AG09319 (cell line): ENCODE data around the gene RHOB.
A peak's percentile ranks its signal among the peaks of the same experiment; 100 is the strongest.

Source experiments
- DNase-seq: peaks from one replicate; pipeline ENCODE4 v3.0.0-alpha.2; 2010; ENCODE audit warnings: low read depth; ENCODE audit errors: extremely low read depth
- TF ChIP-seq, protein P1 (sequence below): IDR thresholded peaks from 2 replicates; pipeline ENCODE4 v1.5.1; 2011; ENCODE audit warnings: low read depth, mild to moderate bottlenecking, inconsistent platforms, low read length, moderate library complexity

Gene RHOB

DNA sequence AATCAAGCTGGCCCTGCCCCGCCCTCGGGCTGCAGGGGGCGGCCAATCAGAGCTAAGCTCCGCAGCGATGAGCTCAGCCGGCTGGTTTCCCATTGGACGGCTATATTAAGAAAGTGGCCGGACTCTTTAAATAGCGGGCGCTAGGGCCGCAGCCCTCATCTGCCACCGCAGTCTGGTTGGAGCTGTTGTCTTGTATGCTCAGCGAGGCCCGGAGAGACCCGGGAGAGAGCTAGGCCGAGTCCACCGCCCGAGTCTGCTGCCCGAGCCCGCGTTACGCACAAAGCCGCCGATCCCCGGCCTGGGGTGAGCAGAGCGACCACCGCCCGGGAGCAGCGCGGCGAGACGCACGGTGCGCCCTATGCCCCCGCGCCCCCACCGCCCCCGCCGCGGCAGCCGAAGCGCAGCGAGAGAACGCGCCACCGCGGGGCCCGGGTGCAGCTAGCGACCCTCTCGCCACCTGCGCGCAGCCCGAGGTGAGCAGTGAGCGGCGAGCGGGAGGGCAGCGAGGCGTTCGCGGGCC, at the start of gene RHOB:
TSS of gene RHOB (plus strand) at position 158 of the 520 bp plus-strand sequence. CDS start 392 bp downstream, outside the sequence.
- TF ChIP-seq, protein P1, sequence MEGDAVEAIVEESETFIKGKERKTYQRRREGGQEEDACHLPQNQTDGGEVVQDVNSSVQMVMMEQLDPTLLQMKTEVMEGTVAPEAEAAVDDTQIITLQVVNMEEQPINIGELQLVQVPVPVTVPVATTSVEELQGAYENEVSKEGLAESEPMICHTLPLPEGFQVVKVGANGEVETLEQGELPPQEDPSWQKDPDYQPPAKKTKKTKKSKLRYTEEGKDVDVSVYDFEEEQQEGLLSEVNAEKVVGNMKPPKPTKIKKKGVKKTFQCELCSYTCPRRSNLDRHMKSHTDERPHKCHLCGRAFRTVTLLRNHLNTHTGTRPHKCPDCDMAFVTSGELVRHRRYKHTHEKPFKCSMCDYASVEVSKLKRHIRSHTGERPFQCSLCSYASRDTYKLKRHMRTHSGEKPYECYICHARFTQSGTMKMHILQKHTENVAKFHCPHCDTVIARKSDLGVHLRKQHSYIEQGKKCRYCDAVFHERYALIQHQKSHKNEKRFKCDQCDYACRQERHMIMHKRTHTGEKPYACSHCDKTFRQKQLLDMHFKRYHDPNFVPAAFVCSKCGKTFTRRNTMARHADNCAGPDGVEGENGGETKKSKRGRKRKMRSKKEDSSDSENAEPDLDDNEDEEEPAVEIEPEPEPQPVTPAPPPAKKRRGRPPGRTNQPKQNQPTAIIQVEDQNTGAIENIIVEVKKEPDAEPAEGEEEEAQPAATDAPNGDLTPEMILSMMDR, result no peak; the same call in 1 of the 2 replicates
- peak; percentile 97 for DNase-seq

- DNase-seq, result no peak
- TF ChIP-seq, protein P1, result no peak
Measured at GRCh38 chr2:20397811-20398447, 48.9 kb upstream of the RHOB start.

DNA sequence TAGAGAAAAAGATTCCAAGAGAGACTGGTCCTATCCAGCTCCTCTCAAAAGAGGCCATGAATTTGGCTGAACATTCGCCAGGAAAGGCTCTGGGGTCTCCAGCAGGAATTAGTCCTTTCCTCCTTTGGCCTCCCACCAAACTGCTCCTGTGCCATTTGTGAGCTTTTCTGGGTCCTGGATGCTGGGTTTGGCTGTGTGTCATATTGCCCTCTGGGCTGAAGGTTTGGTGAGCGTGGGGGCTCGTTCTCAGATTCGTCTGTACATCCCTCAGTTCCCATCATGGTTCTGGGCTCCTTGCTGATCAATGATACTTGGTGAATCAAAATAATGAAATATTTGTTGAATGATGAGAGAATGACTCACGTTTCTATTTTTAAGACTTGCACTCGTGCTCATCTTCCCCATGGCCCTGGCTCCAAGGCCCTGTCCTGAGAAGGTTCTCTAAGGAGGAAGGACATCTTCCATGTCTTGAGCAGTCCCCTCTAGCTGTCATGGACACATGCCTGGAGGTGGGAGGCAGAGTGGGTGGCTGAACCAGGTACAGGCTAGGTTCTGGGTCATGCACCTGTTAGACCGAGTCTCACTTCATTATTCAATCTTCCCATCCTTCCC, 47.8 kb upstream of the RHOB start:
- TF ChIP-seq, protein P1, result no peak
- DNase-seq, result no peak

GRCh38 chr2:20400306-20400705, 46.6 kb upstream of the RHOB start:
- no peak for DNase-seq
- TF ChIP-seq, protein P1, result no peak

DNA sequence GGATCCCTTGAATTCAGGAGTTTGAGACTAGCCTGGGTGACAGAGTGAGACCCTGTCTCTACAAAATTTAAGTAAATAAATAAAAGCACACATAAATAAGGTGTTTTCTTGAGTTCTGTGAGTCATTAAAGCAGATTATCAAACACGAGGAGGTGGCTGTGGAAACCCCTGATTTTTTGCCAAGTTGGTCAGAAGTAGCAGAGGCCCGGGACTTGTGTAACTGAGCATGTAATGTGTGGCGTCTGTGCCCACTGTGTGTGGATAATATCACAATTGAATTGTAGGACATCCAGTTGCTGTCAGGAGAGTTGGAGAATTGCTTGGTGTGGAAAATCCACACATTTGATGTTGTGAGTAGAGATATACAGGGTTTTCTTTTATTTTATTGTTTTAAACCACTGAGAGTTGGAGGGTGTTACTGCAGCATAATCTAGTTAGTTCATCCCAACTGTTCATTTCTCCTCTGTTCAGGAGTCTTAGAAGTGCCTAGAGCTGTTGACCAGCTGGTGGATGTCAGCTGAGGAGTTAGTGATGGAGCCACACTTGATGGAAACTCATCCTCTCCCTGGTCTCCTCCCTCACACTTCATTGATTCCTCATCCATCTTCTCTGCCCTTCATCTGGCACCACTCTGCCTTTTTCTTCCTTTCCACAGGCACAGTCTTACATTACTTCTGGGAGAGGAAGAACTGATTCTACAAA, 45.9 kb upstream of the RHOB start:
- TF ChIP-seq, protein P1, result no peak
- DNase-seq, result no peak

GRCh38 chr2:20401489-20401835, 45.4 kb upstream of the RHOB start:
- TF ChIP-seq, protein P1, result no peak
- no peak for DNase-seq
